Astrocyte of the spinal cord (primary cell): ENCODE data around the gene G3BP2.

Experiments used
- DNase-seq: peaks from one replicate; pipeline ENCODE4 v3.0.0; 2011; ENCODE audit warnings: low read depth, low spot score
- H3K4me3 ChIP-seq: 2 replicates; pipeline ENCODE4 v1.5.1; 2011; ENCODE audit warnings: low read depth, mild to moderate bottlenecking, low read length, moderate library complexity
- in situ Hi-C: cut with HindIII; loops from 2 replicates; pipeline ENCODE4 v1.10.0; 2017; ENCODE audit warnings: low sequenced_read_pairs
- TF ChIP-seq, protein P1 (sequence below): IDR thresholded peaks from 2 replicates; pipeline ENCODE4 v1.5.1; 2012; ENCODE audit warnings: low read depth, mild to moderate bottlenecking, low read length, inconsistent platforms

Gene G3BP2

DNA sequence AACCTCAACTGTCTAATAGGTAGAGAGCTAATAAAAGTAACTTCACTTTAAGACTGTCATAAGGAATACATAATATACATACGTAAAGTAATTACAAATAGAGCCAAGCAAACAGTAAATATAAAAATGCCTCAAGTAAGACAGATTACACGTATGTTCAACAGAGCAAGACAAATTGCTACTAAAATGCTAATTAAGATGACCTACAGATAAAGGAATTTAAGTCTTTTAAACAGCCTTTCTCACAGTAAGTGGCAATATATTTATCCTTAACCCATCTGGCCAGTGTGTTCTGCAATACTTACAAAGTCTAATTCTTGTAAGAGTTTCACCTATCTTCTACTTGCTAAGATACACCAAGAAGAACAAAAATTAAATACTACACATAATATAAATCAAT lies 12.7 kb downstream of the G3BP2 start:
- DNase-seq = no peak
- H3K4me3 ChIP-seq = no peak overlapping the region
- in situ Hi-C loops = no loop called here
- TF ChIP-seq, protein P1, sequence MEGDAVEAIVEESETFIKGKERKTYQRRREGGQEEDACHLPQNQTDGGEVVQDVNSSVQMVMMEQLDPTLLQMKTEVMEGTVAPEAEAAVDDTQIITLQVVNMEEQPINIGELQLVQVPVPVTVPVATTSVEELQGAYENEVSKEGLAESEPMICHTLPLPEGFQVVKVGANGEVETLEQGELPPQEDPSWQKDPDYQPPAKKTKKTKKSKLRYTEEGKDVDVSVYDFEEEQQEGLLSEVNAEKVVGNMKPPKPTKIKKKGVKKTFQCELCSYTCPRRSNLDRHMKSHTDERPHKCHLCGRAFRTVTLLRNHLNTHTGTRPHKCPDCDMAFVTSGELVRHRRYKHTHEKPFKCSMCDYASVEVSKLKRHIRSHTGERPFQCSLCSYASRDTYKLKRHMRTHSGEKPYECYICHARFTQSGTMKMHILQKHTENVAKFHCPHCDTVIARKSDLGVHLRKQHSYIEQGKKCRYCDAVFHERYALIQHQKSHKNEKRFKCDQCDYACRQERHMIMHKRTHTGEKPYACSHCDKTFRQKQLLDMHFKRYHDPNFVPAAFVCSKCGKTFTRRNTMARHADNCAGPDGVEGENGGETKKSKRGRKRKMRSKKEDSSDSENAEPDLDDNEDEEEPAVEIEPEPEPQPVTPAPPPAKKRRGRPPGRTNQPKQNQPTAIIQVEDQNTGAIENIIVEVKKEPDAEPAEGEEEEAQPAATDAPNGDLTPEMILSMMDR = no peak

DNA sequence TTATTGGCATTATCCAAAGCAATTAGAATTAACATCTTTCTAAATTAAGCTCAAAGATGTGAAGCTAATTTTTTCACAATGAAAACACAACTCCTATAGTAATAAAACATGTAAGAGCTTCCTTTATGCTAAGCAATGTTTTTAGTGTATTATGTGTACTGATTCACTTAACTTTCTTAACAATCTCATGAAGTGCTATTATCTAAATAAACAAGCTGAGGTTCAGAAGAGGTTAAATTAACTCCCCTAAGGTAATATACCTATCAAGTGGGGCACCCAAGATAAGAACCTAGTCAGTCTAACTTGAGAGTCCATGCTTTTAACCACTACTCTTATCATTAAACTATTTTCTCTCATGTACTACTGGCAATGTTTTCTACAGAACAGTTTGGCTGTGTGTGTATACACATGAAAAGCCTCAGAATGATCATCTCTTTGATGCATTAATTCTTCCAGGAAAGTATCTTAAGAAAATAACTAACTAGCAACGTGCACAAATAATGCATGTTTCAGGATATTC lies 13.6 kb downstream of the G3BP2 start:
- TF ChIP-seq, protein P1 = no peak
- in situ Hi-C loops = no loop called here
- H3K4me3 ChIP-seq = no peak overlapping the region
- no peak for DNase-seq

DNA sequence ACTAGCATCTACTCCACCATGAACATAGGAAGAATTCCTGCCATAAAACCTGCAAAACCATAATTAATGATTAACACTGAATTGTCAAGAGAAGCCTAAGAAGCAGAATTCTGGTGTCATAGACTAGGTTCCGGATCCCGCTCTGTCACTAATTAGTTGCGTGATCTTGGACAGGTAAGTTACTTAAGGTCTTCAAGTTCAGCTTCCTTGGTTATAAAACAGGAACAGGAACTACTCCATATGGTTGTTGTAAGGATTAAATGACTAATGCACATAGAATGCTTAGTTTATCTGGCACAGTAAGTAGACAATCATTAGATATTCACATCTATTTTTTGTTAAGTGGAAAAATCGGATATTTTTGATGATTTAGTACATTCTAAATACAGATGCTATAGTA lies 14.3 kb downstream of the G3BP2 start:
- TF ChIP-seq, protein P1 = no peak
- no peak for DNase-seq
- in situ Hi-C loops = no loop called here
- no peak overlapping the region for H3K4me3 ChIP-seq

DNA sequence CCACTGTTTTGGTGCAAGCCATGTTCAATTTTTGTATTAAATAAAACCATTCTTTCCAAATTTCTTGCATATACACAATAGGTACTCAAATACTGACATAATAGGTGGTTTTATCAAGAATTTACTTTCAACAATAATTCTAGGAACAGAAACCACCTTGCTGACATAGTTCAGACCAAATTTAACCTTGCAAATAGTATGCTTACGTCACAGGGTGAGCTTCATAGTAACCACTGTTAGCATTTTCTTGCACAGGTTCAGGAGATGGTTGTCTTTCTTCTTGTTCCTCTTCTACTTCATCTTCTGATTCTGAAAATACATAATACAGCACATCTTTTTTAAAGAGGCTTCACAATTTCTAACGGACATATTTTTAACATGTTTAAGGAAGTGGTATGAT lies 17.6 kb downstream of the G3BP2 start:
- H3K4me3 ChIP-seq = no peak overlapping the region
- in situ Hi-C loops = no loop called here
- TF ChIP-seq, protein P1 = no peak
- no peak for DNase-seq

DNA sequence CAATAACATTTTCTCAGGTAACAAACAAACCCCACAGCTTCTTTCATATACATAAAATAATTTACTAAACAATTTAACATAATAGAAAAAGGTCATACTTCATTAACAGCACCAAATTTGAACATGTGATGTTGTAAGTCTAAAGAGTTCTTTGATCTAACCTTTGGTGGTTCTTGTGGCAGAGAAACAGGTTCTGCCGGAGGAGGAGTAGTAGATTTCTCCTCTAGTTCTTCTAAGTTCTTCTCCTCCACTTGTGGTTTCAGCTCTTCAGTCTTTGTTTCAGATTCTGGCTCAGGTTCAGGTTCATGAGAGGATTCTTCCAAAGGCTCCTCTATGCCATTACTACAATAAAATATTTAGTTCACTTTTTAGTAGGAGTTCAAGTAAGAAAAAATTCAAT lies 18.3 kb downstream of the G3BP2 start:
- H3K4me3 ChIP-seq = no peak overlapping the region
- TF ChIP-seq, protein P1 = no peak
- in situ Hi-C loops = no loop called here
- no peak for DNase-seq

DNA sequence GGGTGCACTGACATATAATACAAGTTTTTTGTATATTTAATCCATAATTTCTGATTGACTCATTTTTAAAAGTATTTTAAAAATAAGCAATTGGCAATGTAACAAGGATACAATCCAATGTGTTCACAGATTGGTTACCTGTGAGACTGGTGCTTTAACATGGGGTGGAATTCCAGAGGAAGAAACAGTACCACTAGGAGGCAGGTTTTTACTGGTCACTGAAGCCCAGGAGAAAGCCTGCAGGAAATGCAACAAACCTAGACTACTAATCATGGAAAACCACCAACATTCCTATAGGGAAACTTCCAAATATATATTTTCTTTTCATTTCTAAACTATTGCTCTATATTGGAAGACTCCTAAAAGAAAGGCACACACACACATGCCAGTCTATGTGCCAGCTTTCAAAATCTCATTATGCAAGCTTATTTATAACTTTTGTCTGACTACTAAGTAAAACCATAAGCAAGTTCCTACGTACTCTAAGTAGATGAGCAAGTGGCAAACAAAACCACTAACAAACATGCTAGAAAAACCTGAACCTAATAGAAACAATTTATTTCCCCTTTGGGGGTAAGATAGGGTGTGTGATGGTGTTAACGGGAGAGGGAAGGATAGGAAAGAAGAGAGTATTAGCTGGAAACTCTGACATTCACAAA lies 19.2 kb downstream of the G3BP2 start:
- DNase-seq = peak; percentile 28
- TF ChIP-seq, protein P1 = peak; percentile 51
- no peak overlapping the region for H3K4me3 ChIP-seq
- in situ Hi-C loops = no loop called here
